HepG2 (cell line): ENCODE results near the gene PAQR5. TPM values are rescaled to one million over a fixed set of nuclear protein-coding genes. Genes with fewer than 3 reads are reported as not detected.

Experiments used
- DPF2 ChIP-seq: sonication (generic); formaldehyde crosslinking; IDR thresholded peaks from 2 replicates; pipeline ENCODE4 v1.4.0; 2020; ENCODE audit warnings: mild to moderate bottlenecking, low read depth, missing genetic modification reagents, borderline replicate concordance
- FOXK2 ChIP-seq: fragments of 450-650 bp; IDR thresholded peaks from 2 replicates; pipeline ENCODE4 v1.6.1; 2016
- GABPA ChIP-seq, 2 experiments: IDR thresholded peaks; 2 replicates each; pipeline ENCODE4 v1.6.1; 2011 to 2016; ENCODE audit warnings: low read depth in 2 of 2, low read length in 1 of 2, missing biosample characterization in 1 of 2, missing genetic modification characterization in 1 of 2
- GMEB1 ChIP-seq: sonication (generic); formaldehyde crosslinking; IDR thresholded peaks from 2 replicates; pipeline ENCODE4 v1.5.1; 2020; ENCODE audit warnings: missing genetic modification reagents, mild to moderate bottlenecking, borderline replicate concordance
- GTF3A ChIP-seq: sonication (generic); formaldehyde crosslinking; conservative IDR thresholded peaks from 2 replicates; pipeline ENCODE4 v1.4.0; 2020; ENCODE audit warnings: mild to moderate bottlenecking, missing genetic modification reagents
- HOXA9 ChIP-seq: sonication (generic); formaldehyde crosslinking; IDR thresholded peaks from 2 replicates; pipeline ENCODE4 v1.8.1; 2022; ENCODE audit warnings: missing genetic modification reagents, mild to moderate bottlenecking, moderate library complexity, borderline replicate concordance
- KDM4B ChIP-seq: sonication (generic); formaldehyde crosslinking; IDR thresholded peaks from 2 replicates; pipeline ENCODE4 v1.4.0; 2020; ENCODE audit warnings: missing genetic modification reagents
- RELA ChIP-seq: sonication (generic); formaldehyde crosslinking; IDR thresholded peaks from 2 replicates; pipeline ENCODE4 v1.4.0; 2020; ENCODE audit warnings: missing genetic modification reagents
- RFX1 ChIP-seq: fragments of 450-650 bp; IDR thresholded peaks from 2 replicates; pipeline ENCODE4 v1.6.1; 2017
- ZFP90 ChIP-seq: sonication (generic); formaldehyde crosslinking; IDR thresholded peaks from 2 replicates; pipeline ENCODE4 v1.8.0; 2022; ENCODE audit warnings: missing genetic modification reagents, mild to moderate bottlenecking, inconsistent platforms, borderline replicate concordance
- ZNF136 ChIP-seq: sonication (generic); formaldehyde crosslinking; IDR thresholded peaks from 2 replicates; pipeline ENCODE4 v1.8.1; 2022; ENCODE audit warnings: low read depth, mild to moderate bottlenecking, moderate library complexity, missing genetic modification reagents
- ZNF225 ChIP-seq: sonication (generic); formaldehyde crosslinking; IDR thresholded peaks from 2 replicates; pipeline ENCODE4 v1.4.0; 2020; ENCODE audit warnings: mild to moderate bottlenecking, missing genetic modification reagents
- ZNF3 ChIP-seq: IDR thresholded peaks from 2 replicates; pipeline ENCODE4 v1.7.0; 2017; ENCODE audit warnings: inconsistent platforms
- ZNF33B ChIP-seq: sonication (generic); formaldehyde crosslinking; IDR thresholded peaks from 2 replicates; pipeline ENCODE4 v1.5.1; 2020; ENCODE audit warnings: mild to moderate bottlenecking, missing genetic modification reagents
- ZNF432 ChIP-seq: sonication (generic); formaldehyde crosslinking; IDR thresholded peaks from 2 replicates; pipeline ENCODE4 v1.5.0; 2020; ENCODE audit warnings: missing genetic modification reagents, mild to moderate bottlenecking, borderline replicate concordance
- ZNF496 ChIP-seq: sonication (generic); formaldehyde crosslinking; IDR thresholded peaks from 2 replicates; pipeline ENCODE4 v1.8.1; 2023; ENCODE audit warnings: mild to moderate bottlenecking, moderate library complexity, missing genetic modification reagents; ENCODE audit not compliant: insufficient replicate concordance
- ZNF75D ChIP-seq: sonication (generic); formaldehyde crosslinking; IDR thresholded peaks from 2 replicates; pipeline ENCODE4 v1.8.1; 2023; ENCODE audit warnings: missing genetic modification reagents, mild to moderate bottlenecking, borderline replicate concordance
- polyA plus RNA-seq, 8 experiments: library from polyadenylated mRNA; depleted of rRNA in 3 of 8; stranded (reverse) in 7 of 8; unstranded in 1 of 8; fragments of >200 nt; fragmentation: Illumina TruSeq in 4 of 8; extraction: Trizol in 4 of 8; gene quantifications; 2 replicates each; pipeline versions ENCODE4 v1.2.1 to v1.2.3, GENCODE V29; 2011 to 2016; ENCODE audit warnings: low read depth in 4 of 8, missing spikeins in 1 of 8, mixed read lengths in 1 of 8; ENCODE audit not compliant: insufficient read depth in 1 of 8
- total RNA-seq, 5 experiments: library from RNA; depleted of rRNA; stranded (reverse); fragments of >200 nt; fragmentation: Illumina TruSeq; extraction: Trizol; gene quantifications; 2 replicates each; pipeline ENCODE4 v1.2.3, GENCODE V29; 2016; ENCODE audit warnings: low read depth in 1 of 5
- TF ChIP-seq, protein P1 (sequence below): sonication (generic); formaldehyde crosslinking; IDR thresholded peaks from 2 replicates; pipeline ENCODE4 v1.4.0; 2020; ENCODE audit warnings: mild to moderate bottlenecking, missing genetic modification reagents
- TF ChIP-seq, protein P2 (sequence below): sonication (generic); formaldehyde crosslinking; IDR thresholded peaks from 2 replicates; pipeline ENCODE4 v1.4.0; 2020; ENCODE audit warnings: missing genetic modification reagents; ENCODE audit errors: not compliant biosample characterization
- TF ChIP-seq, protein P3 (sequence below): sonication (generic); formaldehyde crosslinking; IDR thresholded peaks from 2 replicates; pipeline ENCODE4 v1.4.0; 2020; ENCODE audit warnings: mild to moderate bottlenecking, missing genetic modification reagents
- TF ChIP-seq, protein P4 (sequence below): sonication (generic); formaldehyde crosslinking; IDR thresholded peaks from 2 replicates; pipeline ENCODE4 v1.4.0; 2020; ENCODE audit warnings: missing genetic modification reagents
- TF ChIP-seq, protein P5 (sequence below): sonication (generic); formaldehyde crosslinking; conservative IDR thresholded peaks from 2 replicates; pipeline ENCODE4 v1.4.0; 2020; ENCODE audit warnings: missing genetic modification reagents

PAQR5 gene
- total and polyA plus RNA-seq, 2 of the 13 experiments (the other 11 are each of a cell fraction or from before 2014, with no cell fraction given), result 0.53 to 1.3 TPM

GRCh38 chr15:69413822-69414700, 115.3 kb downstream of the PAQR5 start, which contains the start of gene KIF23 (continued):
- peak; percentile 22; the same call in 1 of the 2 replicates for TF ChIP-seq ZFP90 (CRISPR knock-in tag)
- no peak for TF ChIP-seq RELA (CRISPR knock-in tag)
- no peak for TF ChIP-seq ZNF496 (CRISPR knock-in tag)
- TF ChIP-seq, protein P1, sequence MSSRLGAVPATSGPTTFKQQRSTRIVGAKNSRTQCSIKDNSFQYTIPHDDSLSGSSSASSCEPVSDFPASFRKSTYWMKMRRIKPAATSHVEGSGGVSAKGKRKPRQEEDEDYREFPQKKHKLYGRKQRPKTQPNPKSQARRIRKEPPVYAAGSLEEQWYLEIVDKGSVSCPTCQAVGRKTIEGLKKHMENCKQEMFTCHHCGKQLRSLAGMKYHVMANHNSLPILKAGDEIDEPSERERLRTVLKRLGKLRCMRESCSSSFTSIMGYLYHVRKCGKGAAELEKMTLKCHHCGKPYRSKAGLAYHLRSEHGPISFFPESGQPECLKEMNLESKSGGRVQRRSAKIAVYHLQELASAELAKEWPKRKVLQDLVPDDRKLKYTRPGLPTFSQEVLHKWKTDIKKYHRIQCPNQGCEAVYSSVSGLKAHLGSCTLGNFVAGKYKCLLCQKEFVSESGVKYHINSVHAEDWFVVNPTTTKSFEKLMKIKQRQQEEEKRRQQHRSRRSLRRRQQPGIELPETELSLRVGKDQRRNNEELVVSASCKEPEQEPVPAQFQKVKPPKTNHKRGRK (CRISPR knock-in tag), result no peak
- TF ChIP-seq, protein P2, sequence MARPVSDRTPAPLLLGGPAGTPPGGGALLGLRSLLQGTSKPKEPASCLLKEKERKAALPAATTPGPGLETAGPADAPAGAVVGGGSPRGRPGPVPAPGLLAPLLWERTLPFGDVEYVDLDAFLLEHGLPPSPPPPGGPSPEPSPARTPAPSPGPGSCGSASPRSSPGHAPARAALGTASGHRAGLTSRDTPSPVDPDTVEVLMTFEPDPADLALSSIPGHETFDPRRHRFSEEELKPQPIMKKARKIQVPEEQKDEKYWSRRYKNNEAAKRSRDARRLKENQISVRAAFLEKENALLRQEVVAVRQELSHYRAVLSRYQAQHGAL (CRISPR knock-in tag), result no peak
- TF ChIP-seq HOXA9 (CRISPR knock-in tag), result peak; percentile 75; the same call in 1 of the 2 replicates
- TF ChIP-seq ZNF3, result no peak
- TF ChIP-seq, protein P3, sequence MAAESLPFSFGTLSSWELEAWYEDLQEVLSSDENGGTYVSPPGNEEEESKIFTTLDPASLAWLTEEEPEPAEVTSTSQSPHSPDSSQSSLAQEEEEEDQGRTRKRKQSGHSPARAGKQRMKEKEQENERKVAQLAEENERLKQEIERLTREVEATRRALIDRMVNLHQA (CRISPR knock-in tag), result no peak
- peak; percentile 69; the same call in 1 of the 2 replicates for TF ChIP-seq GMEB1
- no peak; the same call in 1 of the 2 replicates for TF ChIP-seq KDM4B
- no peak for TF ChIP-seq ZNF75D (CRISPR knock-in tag)
- TF ChIP-seq, protein P4, sequence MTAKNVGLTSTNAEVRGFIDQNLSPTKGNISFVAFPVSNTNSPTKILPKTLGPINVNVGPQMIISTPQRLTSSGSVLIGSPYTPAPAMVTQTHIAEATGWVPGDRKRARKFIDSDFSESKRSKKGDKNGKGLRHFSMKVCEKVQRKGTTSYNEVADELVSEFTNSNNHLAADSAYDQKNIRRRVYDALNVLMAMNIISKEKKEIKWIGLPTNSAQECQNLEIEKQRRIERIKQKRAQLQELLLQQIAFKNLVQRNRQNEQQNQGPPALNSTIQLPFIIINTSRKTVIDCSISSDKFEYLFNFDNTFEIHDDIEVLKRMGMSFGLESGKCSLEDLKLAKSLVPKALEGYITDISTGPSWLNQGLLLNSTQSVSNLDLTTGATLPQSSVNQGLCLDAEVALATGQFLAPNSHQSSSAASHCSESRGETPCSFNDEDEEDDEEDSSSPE, result peak; percentile 100
- TF ChIP-seq ZNF136 (CRISPR knock-in tag), result no peak
- TF ChIP-seq GABPA (IDR thresholded peaks at IDR 0.05; ENCODE audit: low read depth, low read length), result peak; percentile 89
- TF ChIP-seq GABPA (CRISPR knock-in tag; IDR thresholded peaks at IDR 0.05; ENCODE audit: low read depth), result peak; percentile 97
- no peak; the same call in 1 of the 2 replicates for TF ChIP-seq ZNF225 (CRISPR knock-in tag)
- no peak for TF ChIP-seq ZNF33B (CRISPR knock-in tag)
- TF ChIP-seq DPF2 (CRISPR knock-in tag), result no peak
- peak; percentile 92 for TF ChIP-seq RFX1
- no peak for TF ChIP-seq ZNF432 (CRISPR knock-in tag)
- TF ChIP-seq FOXK2, result no peak
- TF ChIP-seq GTF3A, result no peak
- TF ChIP-seq, protein P5, sequence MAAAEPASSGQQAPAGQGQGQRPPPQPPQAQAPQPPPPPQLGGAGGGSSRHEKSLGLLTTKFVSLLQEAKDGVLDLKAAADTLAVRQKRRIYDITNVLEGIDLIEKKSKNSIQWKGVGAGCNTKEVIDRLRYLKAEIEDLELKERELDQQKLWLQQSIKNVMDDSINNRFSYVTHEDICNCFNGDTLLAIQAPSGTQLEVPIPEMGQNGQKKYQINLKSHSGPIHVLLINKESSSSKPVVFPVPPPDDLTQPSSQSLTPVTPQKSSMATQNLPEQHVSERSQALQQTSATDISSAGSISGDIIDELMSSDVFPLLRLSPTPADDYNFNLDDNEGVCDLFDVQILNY, result peak; percentile 98
